ENCODE measurements around the gene ITGB5. TPM values are rescaled to one million over a fixed set of nuclear protein-coding genes. Genes with fewer than 3 reads are reported as not detected.

ITGB5 gene
- total and polyA plus RNA-seq, 2 donors (not counting 1 experiment from before 2014, with no cell fraction given): 0.15 to 0.54 TPM

DNA sequence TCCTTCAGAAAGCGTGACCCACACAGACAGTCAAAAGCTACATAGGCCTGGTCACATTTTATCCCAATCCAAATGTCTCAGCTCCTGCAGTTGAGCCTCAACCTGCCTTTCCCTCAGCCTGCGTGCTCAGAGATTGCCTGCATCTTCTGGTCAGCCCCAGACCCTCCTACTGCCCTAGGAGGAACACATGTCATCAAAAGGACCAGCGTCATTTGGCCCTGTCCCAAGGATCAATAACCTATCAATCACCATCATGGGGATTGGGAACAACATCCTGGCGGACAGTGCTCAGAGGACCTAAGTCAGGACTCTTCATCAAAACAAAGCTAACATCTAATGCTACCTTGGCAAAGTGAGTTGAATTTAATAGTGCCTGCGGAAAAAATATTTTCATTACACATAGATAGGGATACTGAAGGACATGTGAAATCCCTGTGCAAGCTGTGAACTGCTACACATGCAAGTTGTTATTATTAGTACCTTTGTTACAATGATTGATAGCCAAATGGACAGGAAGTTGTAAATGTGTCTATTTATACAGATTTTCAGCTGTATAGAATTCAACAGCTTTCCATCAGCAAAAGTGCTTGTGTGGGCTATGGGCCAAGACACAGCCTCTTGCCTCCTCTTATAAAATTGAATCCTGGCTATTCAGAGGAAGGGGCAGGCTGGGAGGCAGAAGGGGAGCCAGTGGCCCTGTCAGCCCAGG lies 109.2 kb downstream of the ITGB5 start:
- H2AFZ ChIP-seq (ENCODE audit: insufficient read depth, low read depth, low read length, poor library complexity, severe bottlenecking): no peak overlapping the region
- no peak overlapping the region for H3K4me3 ChIP-seq (ENCODE audit: control extremely low read depth in 1 of 5, extremely low read depth in 1 of 5, insufficient read depth in 1 of 5, low read depth in 2 of 5, low read length in 4 of 5)
- Mint-ChIP-seq H3K4me3 (no peak overlapping the region), H3K9me3 (ENCODE audit: insufficient read depth) (no peaks in the 10 kb centered on the region), H3K4me1 (no peaks in the 10 kb centered on the region), H3K27me3 (peaks cover 36% of the 10 kb centered on the region), H3K27ac (no peak overlapping the region)
- H3K9ac ChIP-seq (ENCODE audit: low read length): no peak overlapping the region
- no peaks in the 10 kb centered on the region for H4K20me1 ChIP-seq (ENCODE audit: control insufficient read depth, insufficient read depth, low read length, poor library complexity, severe bottlenecking)
- no peak overlapping the region for H3K4me2 ChIP-seq (replicated peaks; ENCODE audit: low read depth, low read length, poor library complexity, severe bottlenecking)
- CTCF ChIA-PET: interaction anchor here (3.2 kb wide), 1 partner anchor 17 kb away, joined by 13 read pairs; no protein-coding TSS in a partner anchor
- no peaks in the 10 kb centered on the region for H3K79me2 ChIP-seq (ENCODE audit: control insufficient read depth, insufficient read depth, low read length)
- no peak for ATAC-seq (ENCODE audit: low read depth)
- H3K27me3 ChIP-seq (replicated peaks in 1 of 4; ENCODE audit: control extremely low read depth in 1 of 4, control insufficient read depth in 3 of 4, insufficient read depth in 4 of 4, low read length in 3 of 4): no peaks in the 10 kb centered on the region
- WGBS (ENCODE audit: insufficient coverage): 93% methylated on average over 2 of the region's 5 CpGs
- intact Hi-C loops (cut with micrococcal nuclease): no loop called here
- TF ChIP-seq EZH2 (IDR thresholded peaks at IDR 0.05; ENCODE audit: borderline replicate concordance, insufficient read depth, low read depth, low read length, poor library complexity, severe bottlenecking): no peak
- TF ChIP-seq CTCF (IDR thresholded peaks at IDR 0.05): no peak
- no peaks in the 10 kb centered on the region for H3K9me3 ChIP-seq (ENCODE audit: control extremely low read depth in 1 of 3, control insufficient read depth in 2 of 3, insufficient read depth in 1 of 3, low read length in 2 of 3)
- no peak overlapping the region for H3K27ac ChIP-seq (ENCODE audit: low read length in 2 of 2)
- H3K4me1 ChIP-seq (ENCODE audit: control insufficient read depth in 2 of 2, insufficient read depth in 2 of 2, low read length in 2 of 2): no peaks in the 10 kb centered on the region
- POLR2A ChIA-PET: no interaction called here
- H3K36me3 ChIP-seq (replicated peaks in 1 of 2; ENCODE audit: control extremely low read depth in 1 of 2, control insufficient read depth in 1 of 2, extremely low read depth in 1 of 2, insufficient read depth in 2 of 2, low read length in 1 of 2): no peaks in the 10 kb centered on the region
- DNase-seq: no peak

DNA sequence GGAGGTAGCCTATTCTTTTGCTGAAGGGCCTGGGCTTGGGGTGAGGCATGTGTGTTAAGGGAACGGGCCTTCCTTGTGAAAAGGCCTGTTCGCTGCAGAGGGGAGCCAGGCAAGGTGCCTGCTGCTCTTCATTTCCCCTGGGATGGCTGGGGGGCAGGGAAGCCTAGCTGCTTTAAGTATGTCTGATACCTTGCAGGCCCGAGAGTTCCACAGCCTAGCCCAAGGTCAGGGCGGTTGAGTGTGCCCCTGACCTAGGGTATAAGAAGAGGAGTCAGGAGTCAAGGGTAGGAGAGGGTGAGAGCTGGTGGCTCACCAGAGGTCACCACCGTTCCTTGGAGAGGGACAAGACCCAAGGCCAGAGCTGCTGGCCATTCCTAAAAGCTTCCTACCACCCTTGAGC lies 110.3 kb downstream of the ITGB5 start:
- Histone ChIP-seq H3K79me2 (ENCODE audit: control insufficient read depth, insufficient read depth, low read length) (no peaks in the 10 kb centered on the region), H3K9ac (ENCODE audit: low read length) (no peak overlapping the region), H2AFZ (ENCODE audit: insufficient read depth, low read depth, low read length, poor library complexity, severe bottlenecking) (no peak overlapping the region), H3K27ac (ENCODE audit: low read length in 2 of 2) (no peak overlapping the region), H4K20me1 (ENCODE audit: control insufficient read depth, insufficient read depth, low read length, poor library complexity, severe bottlenecking) (no peaks in the 10 kb centered on the region), H3K4me1 (ENCODE audit: control insufficient read depth in 2 of 2, insufficient read depth in 2 of 2, low read length in 2 of 2) (no peaks in the 10 kb centered on the region), H3K27me3 (replicated peaks in 1 of 4; ENCODE audit: control extremely low read depth in 1 of 4, control insufficient read depth in 3 of 4, insufficient read depth in 4 of 4, low read length in 3 of 4) (peaks cover 0 to 7% (median 3%) of the 10 kb centered on the region in 4 experiments), H3K9me3 (ENCODE audit: control extremely low read depth in 1 of 3, control insufficient read depth in 2 of 3, insufficient read depth in 1 of 3, low read length in 2 of 3) (no peaks in the 10 kb centered on the region), H3K4me3 (ENCODE audit: control extremely low read depth in 1 of 5, extremely low read depth in 1 of 5, insufficient read depth in 1 of 5, low read depth in 2 of 5, low read length in 4 of 5) (no peak overlapping the region), H3K4me2 (replicated peaks; ENCODE audit: low read depth, low read length, poor library complexity, severe bottlenecking) (no peak overlapping the region), H3K36me3 (replicated peaks in 1 of 2; ENCODE audit: control extremely low read depth in 1 of 2, control insufficient read depth in 1 of 2, extremely low read depth in 1 of 2, insufficient read depth in 2 of 2, low read length in 1 of 2) (no peaks in the 10 kb centered on the region)
- intact Hi-C loops (cut with micrococcal nuclease): no loop called here
- H3K27ac Mint-ChIP-seq: no peak overlapping the region
- DNase-seq (no peak), ATAC-seq (ENCODE audit: low read depth) (no peak)
- ChIA-PET POLR2A (no interaction called here), CTCF (no interaction called here)
- H3K4me1 Mint-ChIP-seq: no peaks in the 10 kb centered on the region
- H3K4me3 Mint-ChIP-seq: no peak overlapping the region
- no peaks in the 10 kb centered on the region for H3K9me3 Mint-ChIP-seq (ENCODE audit: insufficient read depth)
- H3K27me3 Mint-ChIP-seq: peaks cover 40% of the 10 kb centered on the region
- 97% methylated on average over 5 of the region's 5 CpGs for WGBS (ENCODE audit: insufficient coverage)
- TF ChIP-seq EZH2 (IDR thresholded peaks at IDR 0.05; ENCODE audit: borderline replicate concordance, insufficient read depth, low read depth, low read length, poor library complexity, severe bottlenecking): no peak
- TF ChIP-seq CTCF (IDR thresholded peaks at IDR 0.05): no peak
